Measurements from ENCODE around the gene LMBR1. TPM values are rescaled to one million over a fixed set of nuclear protein-coding genes. Genes with fewer than 3 reads are reported as not detected.

Gene LMBR1
- total RNA-seq, 2 experiments from 2014 or later = 114 to 136 TPM

DNA sequence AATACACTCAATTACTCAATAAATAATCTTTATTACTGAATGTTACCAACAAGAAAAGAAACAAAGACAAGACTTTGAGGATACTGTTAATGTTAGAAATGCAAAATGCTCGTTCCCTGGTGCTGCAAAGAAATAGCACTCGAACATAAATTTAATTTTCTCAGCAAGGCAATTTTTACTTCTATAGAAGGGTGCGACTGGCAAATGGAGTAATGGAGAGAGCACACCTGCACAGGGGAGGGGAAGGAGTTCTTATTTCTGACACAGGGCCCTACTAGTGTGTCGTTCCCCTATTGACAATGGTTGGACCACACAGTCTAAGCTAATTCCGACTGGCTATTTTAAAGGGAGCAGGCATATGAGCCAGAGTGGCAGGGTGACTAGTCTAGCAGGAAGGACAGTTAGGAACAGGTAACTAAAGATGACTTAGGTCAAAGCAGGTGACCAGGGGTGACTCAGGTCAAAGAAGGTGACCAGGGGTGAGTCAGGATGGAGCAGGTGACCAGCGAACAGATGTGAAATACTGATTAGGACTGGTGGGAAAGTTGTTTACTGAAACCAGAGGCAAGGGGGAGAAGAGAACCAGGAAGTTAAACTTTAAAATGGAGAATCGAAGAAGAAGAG lies 133.3 kb downstream of the LMBR1 start:
- TF ChIP-seq CTCF (conservative IDR thresholded peaks at IDR 0.05; ENCODE audit: low read length) (no peak), EZH2phosphoT487 (IDR thresholded peaks at IDR 0.05; ENCODE audit: borderline replicate concordance, low read depth, low read length) (no peak)
- Histone ChIP-seq H2AFZ (ENCODE audit: low read length) (no peak overlapping the region), H3K4me2 (ENCODE audit: low read length) (no peak overlapping the region), H3K9me2 (ENCODE audit: insufficient read depth, low read length) (no peaks in the 10 kb centered on the region), H3K79me2 (ENCODE audit: insufficient read depth, low read depth, low read length) (no peaks in the 10 kb centered on the region), H3K4me1 (ENCODE audit: insufficient read depth, low read length, poor library complexity, severe bottlenecking) (no peaks in the 10 kb centered on the region), H3K4me3 (ENCODE audit: low read depth, low read length, poor library complexity, severe bottlenecking) (no peak overlapping the region), H3K36me3 (ENCODE audit: insufficient read depth, low read length) (peaks cover 70% of the 10 kb centered on the region), H3K27ac (ENCODE audit: low read depth, low read length, poor library complexity, severe bottlenecking) (no peak overlapping the region), H4K20me1 (ENCODE audit: insufficient read depth, low read length) (no peaks in the 10 kb centered on the region), H3K9me3 (ENCODE audit: low read length) (peaks cover 6% of the 10 kb centered on the region; the same call in 1 of the 2 replicates)
- no TSS peak for BruUV-seq (replicated peaks)
- CTCF ChIA-PET (ENCODE audit: unreplicated experiment) = interaction anchor here (0.7 kb wide), 1 partner anchor 13 kb away, joined by 3 read pairs; no protein-coding TSS in a partner anchor
- intact Hi-C loops (cut with micrococcal nuclease; ENCODE audit: unreplicated experiment) = no loop called here
- no peak for DNase-seq (ENCODE audit: low spot score)
- POLR2A ChIA-PET = no interaction called here

GRCh38 chr7:156759143-156759542 lies 133.8 kb downstream of the LMBR1 start:
- Histone ChIP-seq H2AFZ (ENCODE audit: low read length) (no peak overlapping the region), H3K9me2 (ENCODE audit: insufficient read depth, low read length) (no peaks in the 10 kb centered on the region), H3K4me2 (ENCODE audit: low read length) (no peak overlapping the region), H3K4me3 (ENCODE audit: low read depth, low read length, poor library complexity, severe bottlenecking) (no peak overlapping the region), H3K4me1 (ENCODE audit: insufficient read depth, low read length, poor library complexity, severe bottlenecking) (no peaks in the 10 kb centered on the region), H3K36me3 (ENCODE audit: insufficient read depth, low read length) (peaks cover 72% of the 10 kb centered on the region), H3K27ac (ENCODE audit: low read depth, low read length, poor library complexity, severe bottlenecking) (no peak overlapping the region), H3K79me2 (ENCODE audit: insufficient read depth, low read depth, low read length) (no peaks in the 10 kb centered on the region), H4K20me1 (ENCODE audit: insufficient read depth, low read length) (no peaks in the 10 kb centered on the region), H3K9me3 (ENCODE audit: low read length) (peaks cover 6% of the 10 kb centered on the region; the same call in 1 of the 2 replicates)
- BruUV-seq (replicated peaks) = no TSS peak
- intact Hi-C loops (cut with micrococcal nuclease; ENCODE audit: unreplicated experiment) = no loop called here
- TF ChIP-seq CTCF (conservative IDR thresholded peaks at IDR 0.05; ENCODE audit: low read length) (no peak), EZH2phosphoT487 (IDR thresholded peaks at IDR 0.05; ENCODE audit: borderline replicate concordance, low read depth, low read length) (no peak)
- CTCF ChIA-PET (ENCODE audit: unreplicated experiment) = no interaction called here
- POLR2A ChIA-PET = interaction anchor here (0.8 kb wide), 1 partner anchor 9 kb away, joined by 3 read pairs; no protein-coding TSS in a partner anchor
- no peak for DNase-seq (ENCODE audit: low spot score)

- no peaks in the 10 kb centered on the region for H4K20me1 ChIP-seq (ENCODE audit: insufficient read depth, low read length)
- H3K9me2 ChIP-seq (ENCODE audit: insufficient read depth, low read length) = no peaks in the 10 kb centered on the region
- POLR2A ChIA-PET = interaction anchor here (1.9 kb wide), 1 partner anchor 10 kb away, joined by 9 read pairs; no protein-coding TSS in a partner anchor
- H3K9me3 ChIP-seq (ENCODE audit: low read length) = 0 out of 2 replicates have a peak, but pooled peaks cover 5% of the 10 kb centered on the region
- H3K4me2 ChIP-seq (ENCODE audit: low read length) = no peak overlapping the region
- H3K4me1 ChIP-seq (ENCODE audit: insufficient read depth, low read length, poor library complexity, severe bottlenecking) = no peaks in the 10 kb centered on the region
- CTCF ChIA-PET (ENCODE audit: unreplicated experiment) = no interaction called here
- no peak for DNase-seq (ENCODE audit: low spot score)
- H3K4me3 ChIP-seq (ENCODE audit: low read depth, low read length, poor library complexity, severe bottlenecking) = no peak overlapping the region
- BruUV-seq (replicated peaks) = no TSS peak
- TF ChIP-seq CTCF (conservative IDR thresholded peaks at IDR 0.05; ENCODE audit: low read length) (no peak), EZH2phosphoT487 (IDR thresholded peaks at IDR 0.05; ENCODE audit: borderline replicate concordance, low read depth, low read length) (no peak)
- intact Hi-C loops (cut with micrococcal nuclease; ENCODE audit: unreplicated experiment) = no loop called here
- H3K27ac ChIP-seq (ENCODE audit: low read depth, low read length, poor library complexity, severe bottlenecking) = no peak overlapping the region
- no peak overlapping the region for H2AFZ ChIP-seq (ENCODE audit: low read length)
- H3K36me3 ChIP-seq (ENCODE audit: insufficient read depth, low read length) = peaks cover 52% of the 10 kb centered on the region
- H3K79me2 ChIP-seq (ENCODE audit: insufficient read depth, low read depth, low read length) = no peaks in the 10 kb centered on the region
These were observed 138.8 kb downstream of the LMBR1 start for GRCh38 chr7:156754201-156754600.
